Activated T-cell treated with anti-CD3 and anti-CD28 coated beads for 48 hours (primary cell): ENCODE data around the gene EGR1.

Experiments
- DNase-seq: peaks from one replicate; pipeline ENCODE4 v3.0.0-alpha.2; 2020; ENCODE audit warnings: low read depth

EGR1 gene

DNA sequence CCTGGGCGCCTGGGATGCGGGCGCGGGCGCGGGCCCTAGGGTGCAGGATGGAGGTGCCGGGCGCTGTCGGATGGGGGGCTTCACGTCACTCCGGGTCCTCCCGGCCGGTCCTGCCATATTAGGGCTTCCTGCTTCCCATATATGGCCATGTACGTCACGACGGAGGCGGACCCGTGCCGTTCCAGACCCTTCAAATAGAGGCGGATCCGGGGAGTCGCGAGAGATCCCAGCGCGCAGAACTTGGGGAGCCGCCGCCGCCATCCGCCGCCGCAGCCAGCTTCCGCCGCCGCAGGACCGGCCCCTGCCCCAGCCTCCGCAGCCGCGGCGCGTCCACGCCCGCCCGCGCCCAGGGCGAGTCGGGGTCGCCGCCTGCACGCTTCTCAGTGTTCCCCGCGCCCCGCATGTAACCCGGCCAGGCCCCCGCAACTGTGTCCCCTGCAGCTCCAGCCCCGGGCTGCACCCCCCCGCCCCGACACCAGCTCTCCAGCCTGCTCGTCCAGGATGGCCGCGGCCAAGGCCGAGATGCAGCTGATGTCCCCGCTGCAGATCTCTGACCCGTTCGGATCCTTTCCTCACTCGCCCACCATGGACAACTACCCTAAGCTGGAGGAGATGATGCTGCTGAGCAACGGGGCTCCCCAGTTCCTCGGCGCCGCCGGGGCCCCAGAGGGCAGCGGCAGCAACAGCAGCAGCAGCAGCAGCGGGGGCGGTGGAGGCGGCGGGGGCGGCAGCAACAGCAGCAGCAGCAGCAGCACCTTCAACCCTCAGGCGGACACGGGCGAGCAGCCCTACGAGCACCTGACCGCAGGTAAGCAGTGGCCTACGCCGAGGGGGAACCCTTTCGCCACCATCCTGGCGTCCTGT, at the start of gene EGR1:
Gene EGR1, plus strand, starts transcription at position 219 of the 864 bp plus-strand sequence. Its CDS starts 283 bp downstream, at position 502.
- DNase-seq, result peak; percentile 91

DNA sequence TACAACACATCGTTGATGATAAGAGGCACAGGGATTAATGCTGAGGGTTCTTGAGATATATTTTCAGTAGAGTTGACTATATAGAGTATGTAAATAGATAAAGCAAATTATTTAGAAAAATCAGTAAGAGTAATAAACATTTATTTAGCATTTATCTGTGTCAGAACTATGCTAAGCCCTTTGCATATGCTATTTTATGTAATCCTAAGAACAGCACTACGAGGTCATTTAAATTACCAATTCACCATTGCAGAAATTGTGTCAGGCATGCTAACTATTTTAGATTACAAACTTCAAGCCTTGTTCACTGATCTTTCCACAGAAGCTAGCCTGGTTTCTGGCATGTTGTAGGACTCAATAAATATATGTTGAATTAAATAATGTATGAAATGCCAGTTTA, 46.8 kb upstream of the EGR1 start:
- DNase-seq, result no peak

DNA sequence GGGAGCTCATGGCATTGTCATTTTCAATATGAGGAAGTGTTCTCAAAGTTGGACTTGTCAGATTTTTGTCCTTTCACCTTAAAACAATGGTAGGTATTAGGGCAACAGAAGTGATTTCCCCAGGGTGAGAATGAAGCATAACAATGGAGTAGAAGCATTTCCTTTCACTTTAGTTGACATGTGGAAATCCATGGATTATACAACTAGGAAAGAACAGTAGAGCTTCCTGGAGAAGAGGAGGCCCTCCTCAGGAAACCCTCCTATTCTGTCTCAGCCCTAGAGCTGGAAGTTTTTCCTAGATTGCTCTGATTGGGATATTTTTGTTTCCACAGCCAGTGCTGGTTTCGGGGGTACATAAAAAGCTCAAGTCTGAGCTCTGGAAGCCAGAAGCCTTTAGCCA, 40.2 kb upstream of the EGR1 start:
- DNase-seq, result no peak

- no peak for DNase-seq
Observed at GRCh38 chr5:138435943-138436342, 29.3 kb upstream of the EGR1 start.

DNA sequence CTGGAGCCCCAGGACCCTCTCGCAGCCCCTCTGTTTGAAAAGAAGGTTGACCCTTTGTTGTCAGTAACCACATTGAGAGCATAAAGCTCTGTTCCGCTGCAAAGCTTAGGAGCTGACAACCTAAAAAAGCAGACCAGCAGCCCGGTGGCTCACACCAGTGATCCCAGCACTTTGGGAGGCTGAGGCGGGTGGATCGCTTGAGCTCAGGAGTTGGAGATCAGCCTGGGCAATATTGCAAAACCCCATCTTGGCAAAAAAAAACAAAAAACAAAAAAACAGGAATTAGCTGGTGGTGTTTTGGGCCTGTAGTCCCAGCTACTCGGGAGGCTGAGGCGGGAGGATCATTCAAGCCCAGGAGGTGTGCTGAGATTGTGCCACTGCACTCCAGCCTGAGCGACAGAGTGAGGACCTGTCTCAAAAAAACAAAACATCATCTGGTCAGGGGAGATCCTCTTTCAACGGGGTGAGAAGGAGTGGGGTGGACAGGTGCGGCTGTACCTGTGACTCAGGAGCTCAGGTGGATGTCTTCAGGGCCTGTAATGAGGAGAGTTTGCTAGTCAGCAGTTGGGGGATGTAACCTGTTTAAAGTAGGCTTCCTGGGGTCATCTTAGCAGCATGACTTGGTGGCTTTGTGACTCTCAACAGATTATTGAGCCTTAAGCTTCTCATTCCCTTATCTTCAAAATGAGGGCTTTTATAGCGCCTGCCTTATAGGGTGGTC, 27.1 kb upstream of the EGR1 start:
- DNase-seq, result no peak

GRCh38 chr5:138438724-138439476, 26.4 kb upstream of the EGR1 start, which contains the start of gene REEP2:
Gene REEP2, plus strand, starts transcription at chr5:138439057. Its CDS starts 152 bp downstream, at chr5:138439209.
- DNase-seq, result peak; percentile 75

GRCh38 chr5:138439477-138440158, 25.7 kb upstream of the EGR1 start:
- DNase-seq, result no peak

- DNase-seq, result no peak
Observed at GRCh38 chr5:138440159-138441073, 24.9 kb upstream of the EGR1 start.

DNA sequence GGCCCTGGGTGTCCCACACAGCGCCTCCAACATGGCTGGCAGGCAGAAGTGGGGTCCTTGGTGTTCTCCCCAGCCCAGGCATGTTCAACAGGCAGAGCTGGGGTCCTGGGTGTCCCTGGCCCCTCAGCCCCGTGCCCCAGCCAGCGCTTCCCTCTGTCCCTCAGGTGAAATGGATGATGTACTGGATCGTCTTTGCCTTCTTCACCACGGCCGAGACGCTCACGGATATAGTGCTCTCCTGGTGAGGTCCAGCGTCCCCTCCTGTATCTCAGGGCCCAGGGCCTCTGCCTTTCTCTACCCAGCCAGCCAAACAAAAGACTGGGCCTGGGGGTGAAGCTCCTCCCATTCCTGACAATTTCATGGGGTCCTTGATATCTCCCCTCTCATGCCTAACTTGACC, 24.1 kb upstream of the EGR1 start:
- DNase-seq, result no peak

DNA sequence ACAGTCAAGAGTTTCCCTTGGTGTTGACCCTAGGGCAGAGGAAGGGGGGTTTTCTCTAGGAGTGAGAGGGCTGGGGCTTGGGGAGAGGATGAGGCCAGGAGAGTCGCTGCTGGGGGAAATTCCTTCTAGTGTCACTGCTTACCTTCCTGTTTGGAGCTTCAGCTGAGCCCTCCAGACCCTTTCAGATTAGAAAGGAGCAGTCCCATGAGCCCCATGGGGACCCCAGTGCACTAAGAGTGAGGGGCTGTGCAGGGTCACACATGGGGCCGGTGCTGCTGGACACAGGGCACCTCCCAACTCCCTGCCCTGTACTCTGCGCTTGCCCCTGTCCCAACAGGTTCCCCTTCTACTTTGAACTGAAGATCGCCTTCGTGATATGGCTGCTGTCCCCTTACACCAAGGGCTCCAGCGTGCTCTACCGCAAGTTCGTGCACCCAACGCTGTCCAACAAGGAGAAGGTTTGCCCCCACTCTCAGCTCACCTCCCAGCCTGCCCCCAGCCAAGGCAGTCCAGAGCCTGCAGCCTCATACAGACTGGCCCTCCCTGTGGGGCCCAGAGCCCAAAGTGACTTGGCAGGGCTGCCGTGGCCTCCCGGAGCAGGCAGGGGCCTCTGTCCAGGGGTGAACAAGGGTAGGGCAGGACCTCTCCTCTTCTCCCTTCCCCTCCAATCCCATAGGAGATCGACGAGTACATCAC, 21.1 kb upstream of the EGR1 start:
- no peak for DNase-seq

DNA sequence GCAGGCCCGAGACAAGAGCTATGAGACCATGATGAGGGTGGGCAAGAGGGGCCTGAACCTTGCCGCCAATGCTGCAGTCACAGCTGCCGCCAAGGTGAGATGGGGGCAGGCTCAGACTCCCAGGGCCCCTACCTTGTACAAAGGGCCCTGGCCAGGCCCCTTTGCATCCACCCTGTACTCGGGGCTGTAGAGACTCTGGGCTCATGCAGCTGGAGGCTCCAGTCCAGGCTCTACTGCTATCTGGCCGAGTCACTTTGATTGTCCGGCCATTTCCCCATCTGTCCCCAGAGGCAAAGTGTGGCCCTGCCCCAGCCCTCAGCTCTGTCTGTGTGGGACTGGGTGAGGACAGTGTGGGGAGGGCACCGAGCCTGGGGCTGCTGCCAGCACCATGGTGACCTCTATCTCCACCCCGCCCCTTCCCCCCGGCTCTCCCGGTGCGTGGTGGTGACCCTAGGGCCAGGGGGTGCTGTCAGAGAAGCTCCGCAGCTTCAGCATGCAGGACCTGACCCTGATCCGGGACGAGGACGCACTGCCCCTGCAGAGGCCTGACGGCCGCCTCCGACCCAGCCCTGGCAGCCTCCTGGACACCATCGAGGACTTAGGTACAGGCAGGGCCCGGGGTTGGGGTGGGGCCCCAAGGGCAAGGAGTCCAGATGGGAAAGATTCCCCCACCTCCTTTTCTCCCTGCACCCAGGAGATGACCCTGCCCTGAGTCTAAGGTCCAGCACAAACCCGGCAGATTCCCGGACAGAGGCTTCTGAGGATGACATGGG, 20.3 kb upstream of the EGR1 start:
- DNase-seq, result no peak

DNA sequence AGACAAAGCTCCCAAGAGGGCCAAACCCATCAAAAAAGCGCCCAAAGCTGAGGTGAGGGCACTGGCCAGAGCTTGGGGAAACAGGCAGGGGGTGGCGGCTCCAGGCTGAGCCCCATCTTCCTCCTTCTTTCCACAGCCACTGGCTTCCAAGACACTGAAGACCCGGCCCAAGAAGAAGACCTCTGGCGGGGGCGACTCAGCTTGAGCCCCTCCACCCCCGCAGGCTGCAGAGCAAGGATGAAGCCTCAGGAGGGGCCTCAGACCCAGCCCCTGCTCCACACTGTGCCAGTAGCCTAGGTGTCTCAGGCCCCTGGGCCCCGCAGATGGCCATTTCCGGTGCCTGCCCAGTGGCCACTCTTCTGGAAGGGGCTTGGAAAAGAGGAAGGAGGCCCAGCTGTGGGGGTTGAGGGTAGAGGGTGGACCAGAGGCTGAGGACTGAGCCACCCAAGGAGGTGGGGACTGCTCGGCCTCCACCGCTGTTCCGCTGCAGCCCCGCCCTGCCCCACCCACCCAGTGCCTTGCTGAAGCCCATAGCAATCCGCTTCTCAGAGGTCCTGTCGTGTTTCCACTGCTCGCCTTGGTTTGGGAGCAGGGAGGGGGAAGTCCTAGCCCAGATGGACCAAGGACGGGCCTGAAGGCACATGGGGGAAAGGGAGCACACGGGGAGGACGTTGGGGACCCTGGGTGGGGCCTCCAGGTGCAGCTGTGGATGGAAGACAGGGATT, 19.6 kb upstream of the EGR1 start:
- no peak for DNase-seq

- DNase-seq, result no peak
Observed at GRCh38 chr5:138448070-138448469, 17.2 kb upstream of the EGR1 start.

GRCh38 chr5:138448481-138449398, 16.5 kb upstream of the EGR1 start:
- no peak for DNase-seq

- peak; percentile 84 for DNase-seq
Observed at GRCh38 chr5:138449501-138450239, 15.6 kb upstream of the EGR1 start.

- no peak for DNase-seq
Observed at GRCh38 chr5:138450971-138451370, 14.3 kb upstream of the EGR1 start.

DNA sequence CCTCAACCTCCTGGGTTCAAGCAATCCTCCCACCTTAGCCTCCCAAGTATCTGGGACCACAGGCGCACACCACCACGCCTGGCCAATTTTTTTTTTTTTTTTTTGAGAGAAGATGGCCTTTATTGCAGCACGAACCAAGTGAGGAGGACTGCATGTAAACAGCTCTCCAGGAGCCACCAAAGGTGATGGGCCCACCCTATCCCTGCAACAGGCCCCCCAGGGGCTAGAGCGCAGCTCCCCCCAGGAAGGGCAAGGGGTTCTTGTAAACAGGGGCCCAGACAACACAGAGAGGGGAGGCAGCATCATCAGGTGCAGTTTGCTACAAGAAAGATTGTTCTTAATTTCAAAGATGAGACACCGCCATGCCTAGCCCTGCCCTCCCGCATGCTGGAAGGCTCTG, 12.6 kb upstream of the EGR1 start:
- DNase-seq, result no peak
